Stimulated activated CD8-positive, alpha-beta memory T cell treated with anti-CD3 and anti-CD28 coated beads, Interleukin-7, amount 100 ng/mL, for 48 hours (primary cell): ENCODE measurements around the gene PDE4D.

Experiments
- DNase-seq, 2 donors: peaks; one replicate each; pipeline ENCODE4 v3.0.0-alpha.2; 2020; ENCODE audit warnings: low read depth in 1 of 2; ENCODE audit errors: extremely low read depth in 1 of 2

The PDE4D gene

GRCh38 chr5:59560553-59560952, 333.0 kb downstream of the PDE4D start:
- no peak for DNase-seq

GRCh38 chr5:59559847-59560246, 333.7 kb downstream of the PDE4D start:
- DNase-seq = no peak

- DNase-seq = no peak
Observed at GRCh38 chr5:59559323-59559722, 334.2 kb downstream of the PDE4D start.

GRCh38 chr5:59558501-59558900, 335.0 kb downstream of the PDE4D start:
- no peak for DNase-seq

- DNase-seq = no peak
Observed at GRCh38 chr5:59557572-59557971, 336.0 kb downstream of the PDE4D start.

GRCh38 chr5:59555596-59555995, 337.9 kb downstream of the PDE4D start:
- DNase-seq = no peak

- no peak for DNase-seq
Observed at GRCh38 chr5:59554501-59554900, 339.0 kb downstream of the PDE4D start.

- DNase-seq = no peak
Observed at GRCh38 chr5:59553992-59554391, 339.5 kb downstream of the PDE4D start.

GRCh38 chr5:59548807-59549357, 344.6 kb downstream of the PDE4D start:
- DNase-seq = no peak

GRCh38 chr5:59547731-59548130, 345.8 kb downstream of the PDE4D start:
- no peak for DNase-seq

- no peak for DNase-seq
Observed at GRCh38 chr5:59544573-59544972, 349.0 kb downstream of the PDE4D start.

GRCh38 chr5:59543821-59544442, 349.6 kb downstream of the PDE4D start:
- DNase-seq = no peak

- no peak for DNase-seq
Observed at GRCh38 chr5:59542851-59543820, 350.4 kb downstream of the PDE4D start.

- no peak for DNase-seq
Observed at GRCh38 chr5:59542306-59542705, 351.2 kb downstream of the PDE4D start.

- DNase-seq = no peak
Observed at GRCh38 chr5:59540366-59540765, 353.2 kb downstream of the PDE4D start.

- no peak for DNase-seq
Observed at GRCh38 chr5:59538750-59539121, 354.8 kb downstream of the PDE4D start.

- no peak for DNase-seq
Observed at GRCh38 chr5:59537961-59538749, 355.4 kb downstream of the PDE4D start.

GRCh38 chr5:59536875-59537274, 356.7 kb downstream of the PDE4D start:
- DNase-seq = no peak

GRCh38 chr5:59535561-59535960, 358.0 kb downstream of the PDE4D start:
- DNase-seq = no peak

- no peak for DNase-seq
Observed at GRCh38 chr5:59533730-59534108, 359.8 kb downstream of the PDE4D start.
